Activated CD8-positive, alpha-beta T cell treated with anti-CD3 and anti-CD28 coated beads for 36 hours (primary cell): ENCODE results near the gene AADAT. TPM values are rescaled to one million over a fixed set of nuclear protein-coding genes. Genes with fewer than 3 reads are reported as not detected.

ENCODE experiments used
- ATAC-seq: fragments of 200-7000 bp; cut with Tn5 transposase; one replicate; pipeline ENCODE4 v1.10.0; 2021; ENCODE audit warnings: mild to moderate bottlenecking, moderate library complexity
- CTCF ChIA-PET: fragments of 350-600 bp; sonication (Branson Sonifier 250); formaldehyde crosslinking; loops from one replicate; lab custom pipeline; 2021; ENCODE audit warnings: antibody characterized with exemption; lab: Charles Lee
- POLR2A ChIA-PET: fragments of 350-600 bp; sonication (Branson Sonifier 250); formaldehyde crosslinking; loops from one replicate; lab custom pipeline; 2021; ENCODE audit warnings: antibody characterized with exemption; lab: Charles Lee
- DNase-seq: peaks from one replicate; pipeline ENCODE4 v3.0.0-alpha.2; 2020
- H3K27ac Mint-ChIP-seq: one replicate; pipeline ENCODE4 v1.8.0; 2021; ENCODE audit warnings: mild to moderate bottlenecking, mixed read lengths
- H3K27me3 Mint-ChIP-seq: one replicate; pipeline ENCODE4 v1.8.0; 2021; ENCODE audit warnings: mixed read lengths
- H3K36me3 Mint-ChIP-seq: one replicate; pipeline ENCODE4 v1.8.0; 2021; ENCODE audit warnings: low read depth, mixed read lengths
- H3K4me1 Mint-ChIP-seq: one replicate; pipeline ENCODE4 v1.8.0; 2021; ENCODE audit warnings: low read depth, mixed read lengths
- H3K4me3 Mint-ChIP-seq: one replicate; pipeline ENCODE4 v1.8.0; 2021; ENCODE audit warnings: mild to moderate bottlenecking, moderate library complexity, mixed read lengths
- H3K9me3 Mint-ChIP-seq: one replicate; pipeline ENCODE4 v1.8.0; 2021; ENCODE audit warnings: mixed read lengths
- intact Hi-C: fragments of 100-400 bp; cut with micrococcal nuclease; formaldehyde crosslinking; loops from one replicate; pipeline ENCODE4 v1.10.0; 2022
- total RNA-seq, 2 experiments: library from RNA; stranded (reverse); gene quantifications; one replicate each; pipeline ENCODE4 v1.2.3, GENCODE V29; 2021
- TF ChIP-seq, protein P1 (sequence below): fragments of 200-600 bp; IDR thresholded peaks from one replicate; pipeline ENCODE4 v1.8.0; 2022; ENCODE audit warnings: antibody characterized with exemption, mild to moderate bottlenecking

The AADAT gene
- total RNA-seq, 2 experiments from 2014 or later: not detected

DNA sequence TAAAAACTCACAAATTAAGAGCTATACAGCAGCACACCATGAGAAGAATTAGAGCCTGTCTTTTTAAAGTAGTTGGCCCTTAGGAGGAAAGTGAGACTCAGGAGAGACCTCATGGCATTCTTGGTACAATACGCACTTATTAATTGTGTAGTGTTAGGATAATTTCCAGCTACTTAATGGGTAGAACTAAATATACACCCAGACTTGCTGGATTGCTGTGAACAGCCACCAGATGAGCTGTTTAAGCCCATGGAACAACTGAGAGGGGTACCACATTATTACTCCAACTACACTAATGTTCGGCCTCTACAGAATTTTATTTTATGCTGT lies 77.2 kb downstream of the AADAT start:
- no peaks in the 10 kb centered on the region for H3K9me3 Mint-ChIP-seq
- H3K36me3 Mint-ChIP-seq: no peaks in the 10 kb centered on the region
- no peak overlapping the region for H3K4me3 Mint-ChIP-seq
- ChIA-PET POLR2A (no interaction called here), CTCF (interaction anchor here (0.8 to 1.2 kb wide), 3 partner anchors 13 to 202 kb away, joined by 3 read pairs; partner anchors contain the start of gene MFAP3L)
- H3K27me3 Mint-ChIP-seq: no peaks in the 10 kb centered on the region
- H3K27ac Mint-ChIP-seq: no peak overlapping the region
- intact Hi-C loops: no loop called here
- no peak for ATAC-seq
- no peak for DNase-seq
- H3K4me1 Mint-ChIP-seq: peaks cover 5% of the 10 kb centered on the region
- TF ChIP-seq, protein P1, sequence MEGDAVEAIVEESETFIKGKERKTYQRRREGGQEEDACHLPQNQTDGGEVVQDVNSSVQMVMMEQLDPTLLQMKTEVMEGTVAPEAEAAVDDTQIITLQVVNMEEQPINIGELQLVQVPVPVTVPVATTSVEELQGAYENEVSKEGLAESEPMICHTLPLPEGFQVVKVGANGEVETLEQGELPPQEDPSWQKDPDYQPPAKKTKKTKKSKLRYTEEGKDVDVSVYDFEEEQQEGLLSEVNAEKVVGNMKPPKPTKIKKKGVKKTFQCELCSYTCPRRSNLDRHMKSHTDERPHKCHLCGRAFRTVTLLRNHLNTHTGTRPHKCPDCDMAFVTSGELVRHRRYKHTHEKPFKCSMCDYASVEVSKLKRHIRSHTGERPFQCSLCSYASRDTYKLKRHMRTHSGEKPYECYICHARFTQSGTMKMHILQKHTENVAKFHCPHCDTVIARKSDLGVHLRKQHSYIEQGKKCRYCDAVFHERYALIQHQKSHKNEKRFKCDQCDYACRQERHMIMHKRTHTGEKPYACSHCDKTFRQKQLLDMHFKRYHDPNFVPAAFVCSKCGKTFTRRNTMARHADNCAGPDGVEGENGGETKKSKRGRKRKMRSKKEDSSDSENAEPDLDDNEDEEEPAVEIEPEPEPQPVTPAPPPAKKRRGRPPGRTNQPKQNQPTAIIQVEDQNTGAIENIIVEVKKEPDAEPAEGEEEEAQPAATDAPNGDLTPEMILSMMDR: no peak

DNA sequence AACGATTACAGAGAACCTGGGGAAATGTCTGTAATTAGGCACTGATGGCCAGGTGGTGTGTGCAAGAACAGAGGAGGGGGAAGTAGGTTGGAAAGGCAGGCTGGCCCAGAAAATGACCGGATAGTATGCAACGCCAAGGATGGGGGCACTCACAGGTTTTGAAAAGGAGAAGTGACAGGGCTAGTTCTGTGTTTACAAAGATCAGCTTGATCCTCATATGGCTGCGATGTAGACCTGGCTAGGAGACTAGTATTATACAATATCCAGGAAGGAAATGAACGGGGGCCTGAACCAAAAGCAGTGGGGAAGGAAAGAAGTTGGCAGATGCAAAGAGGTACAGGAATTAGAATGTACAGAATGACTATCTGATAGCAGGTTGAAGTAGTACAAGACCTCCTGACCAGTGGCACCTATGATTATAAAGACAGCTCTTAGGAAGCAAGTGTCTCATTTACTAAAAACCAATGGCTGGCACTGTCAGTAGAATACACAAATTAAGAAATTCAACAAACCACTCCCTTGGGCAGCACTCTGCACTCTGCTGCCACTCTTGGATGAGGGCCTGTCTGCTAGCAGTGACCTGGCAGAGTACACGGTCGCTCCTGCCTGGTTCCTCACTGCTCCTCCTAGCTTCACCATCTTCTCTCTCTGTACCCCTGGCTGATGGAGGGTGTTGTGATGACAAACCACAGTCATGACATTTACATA lies 77.7 kb downstream of the AADAT start:
- H3K4me3 Mint-ChIP-seq: no peak overlapping the region
- no peaks in the 10 kb centered on the region for H3K36me3 Mint-ChIP-seq
- no peaks in the 10 kb centered on the region for H3K9me3 Mint-ChIP-seq
- no peaks in the 10 kb centered on the region for H3K27me3 Mint-ChIP-seq
- intact Hi-C loops: no loop called here
- POLR2A ChIA-PET: no interaction called here
- CTCF ChIA-PET: interaction anchor here (0.8 to 1.2 kb wide), 3 partner anchors 14 to 202 kb away, joined by 3 read pairs; partner anchors contain the start of gene MFAP3L
- no peak for DNase-seq
- TF ChIP-seq, protein P1: no peak
- peaks cover 5% of the 10 kb centered on the region for H3K4me1 Mint-ChIP-seq
- ATAC-seq: no peak
- H3K27ac Mint-ChIP-seq: no peak overlapping the region

Other genes with a start within 250 kb of the AADAT start
- gene MFAP3L, start 63.6 kb downstream of the AADAT start, total RNA-seq: under 1 TPM; 0.68 to 0.85 TPM